Right lobe of liver (tissue), 4 donors: ENCODE results near the gene SMG1.

Experiments used
- POLR2A ChIP-seq: fragments of 450-650 bp; IDR thresholded peaks from one replicate; pipeline ENCODE4 v1.6.1; 2017; ENCODE audit warnings: antibody characterized with exemption, mild to moderate bottlenecking
- TF ChIP-seq, protein P1 (sequence below), 4 donors: fragments of 200-600 bp in 3 of 4; fragments of 450-650 bp in 1 of 4; IDR thresholded peaks; one replicate each; pipeline versions ENCODE4 v1.5.1 to v1.8.0; 2016 to 2022; ENCODE audit warnings: antibody characterized with exemption in 4 of 4, mild to moderate bottlenecking in 2 of 4
- donor health status: DM: no; HTN: no; CAD: no.
- donor health status: DM: no; HTN: no; CAD: no.
- donor health status: DM: no; HTN: yes; CAD: no.

GRCh38 chr16:18804540-18804939, 121.7 kb downstream of the SMG1 start:
- TF ChIP-seq POLR2A, result no peak
- TF ChIP-seq, protein P1, sequence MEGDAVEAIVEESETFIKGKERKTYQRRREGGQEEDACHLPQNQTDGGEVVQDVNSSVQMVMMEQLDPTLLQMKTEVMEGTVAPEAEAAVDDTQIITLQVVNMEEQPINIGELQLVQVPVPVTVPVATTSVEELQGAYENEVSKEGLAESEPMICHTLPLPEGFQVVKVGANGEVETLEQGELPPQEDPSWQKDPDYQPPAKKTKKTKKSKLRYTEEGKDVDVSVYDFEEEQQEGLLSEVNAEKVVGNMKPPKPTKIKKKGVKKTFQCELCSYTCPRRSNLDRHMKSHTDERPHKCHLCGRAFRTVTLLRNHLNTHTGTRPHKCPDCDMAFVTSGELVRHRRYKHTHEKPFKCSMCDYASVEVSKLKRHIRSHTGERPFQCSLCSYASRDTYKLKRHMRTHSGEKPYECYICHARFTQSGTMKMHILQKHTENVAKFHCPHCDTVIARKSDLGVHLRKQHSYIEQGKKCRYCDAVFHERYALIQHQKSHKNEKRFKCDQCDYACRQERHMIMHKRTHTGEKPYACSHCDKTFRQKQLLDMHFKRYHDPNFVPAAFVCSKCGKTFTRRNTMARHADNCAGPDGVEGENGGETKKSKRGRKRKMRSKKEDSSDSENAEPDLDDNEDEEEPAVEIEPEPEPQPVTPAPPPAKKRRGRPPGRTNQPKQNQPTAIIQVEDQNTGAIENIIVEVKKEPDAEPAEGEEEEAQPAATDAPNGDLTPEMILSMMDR (IDR thresholded peaks at IDR 0.05), result no peak
